Vagina (tissue), 2 donors: ENCODE measurements around the gene CCDC127.

ENCODE experiments used
- CTCF ChIP-seq, 3 experiments: fragments of 450-650 bp in 2 of 3; fragments of 200-600 bp in 1 of 3; sonication (generic) in 1 of 3; IDR thresholded peaks; one replicate each; pipeline ENCODE4 v1.5.1; 2017 to 2019; ENCODE audit warnings: antibody characterized with exemption in 3 of 3, mild to moderate bottlenecking in 2 of 3, moderate library complexity in 2 of 3
- POLR2A ChIP-seq, 2 donors: fragments of 450-650 bp; IDR thresholded peaks; one replicate each; pipeline ENCODE4 v1.6.1; 2017; ENCODE audit warnings: antibody characterized with exemption in 2 of 2, mild to moderate bottlenecking in 2 of 2, moderate library complexity in 2 of 2
- POLR2AphosphoS5 ChIP-seq, 2 donors: sonication (generic); formaldehyde crosslinking; IDR thresholded peaks; one replicate each; pipeline ENCODE4 v1.9.0; 2017; ENCODE audit warnings: antibody characterized with exemption in 2 of 2, mild to moderate bottlenecking in 2 of 2, low read depth in 1 of 2; ENCODE audit not compliant: insufficient read depth in 1 of 2

GRCh38 chr5:174876-175465, 43.0 kb downstream of the CCDC127 start:
- TF ChIP-seq CTCF (IDR thresholded peaks at IDR 0.05) = no peak
- TF ChIP-seq POLR2A (IDR thresholded peaks at IDR 0.05) = no peak
- no peak for TF ChIP-seq POLR2AphosphoS5 (IDR thresholded peaks at IDR 0.05; ENCODE audit: insufficient read depth in 1 of 2, low read depth in 1 of 2)
